Head of caudate nucleus (tissue), 42 donors: ENCODE measurements around the gene MEGF6.

Experiments
- DNase-seq, 42 donors: peaks; one replicate each; pipeline versions ENCODE4 v3.0.0 to v3.0.0-alpha.2; 2020 to 2021; ENCODE audit warnings: mixed read lengths in 7 of 42
- intact Hi-C: fragments of 100-400 bp; cut with DNase I; formaldehyde crosslinking; loops from one replicate; pipeline ENCODE4 v1.15.0; 2022

MEGF6 gene

DNA sequence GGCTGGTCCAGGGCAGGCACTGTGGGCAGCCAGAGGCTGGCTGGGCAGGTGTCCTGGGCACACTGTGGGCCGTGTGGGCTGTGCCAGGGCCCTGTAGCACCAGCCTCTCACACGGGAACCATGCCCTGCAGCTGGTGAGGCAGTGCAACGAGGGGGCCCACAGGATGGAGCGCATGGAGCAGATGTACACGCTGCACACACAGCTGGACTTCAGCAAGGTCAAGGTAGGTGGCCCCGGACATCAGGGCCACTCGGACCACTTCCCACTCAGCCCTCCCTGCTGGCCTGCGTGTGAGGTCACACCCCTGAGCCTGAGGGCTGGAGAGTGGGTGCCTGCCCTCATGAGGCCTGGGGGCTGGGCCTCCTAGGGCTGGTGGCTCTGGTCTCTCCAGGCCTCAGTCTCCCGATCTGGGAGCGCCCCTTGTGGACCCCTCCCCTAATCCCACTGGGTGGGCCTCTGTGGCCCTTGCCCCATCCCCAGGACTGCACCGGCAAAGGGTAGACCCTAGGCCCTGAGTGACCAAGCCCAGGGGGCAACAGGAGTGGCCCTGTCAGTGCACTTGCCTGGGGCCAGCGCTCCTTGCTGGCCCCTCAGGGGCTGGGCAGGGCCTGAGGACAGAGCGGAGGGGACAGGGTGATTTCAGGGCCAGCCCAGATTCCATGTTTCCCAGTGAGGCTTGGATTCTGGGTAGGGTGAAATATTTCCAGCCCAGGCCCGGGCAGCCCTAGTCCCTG lies 135.3 kb downstream of the MEGF6 start:
- no peak for DNase-seq
- intact Hi-C loops = no loop called here

GRCh38 chr1:3474421-3474820 lies 136.9 kb downstream of the MEGF6 start:
- no peak for DNase-seq
- intact Hi-C loops = no loop called here

- DNase-seq = no peak
- intact Hi-C loops = no loop called here
Measured at GRCh38 chr1:3474016-3474415, 137.3 kb downstream of the MEGF6 start.

DNA sequence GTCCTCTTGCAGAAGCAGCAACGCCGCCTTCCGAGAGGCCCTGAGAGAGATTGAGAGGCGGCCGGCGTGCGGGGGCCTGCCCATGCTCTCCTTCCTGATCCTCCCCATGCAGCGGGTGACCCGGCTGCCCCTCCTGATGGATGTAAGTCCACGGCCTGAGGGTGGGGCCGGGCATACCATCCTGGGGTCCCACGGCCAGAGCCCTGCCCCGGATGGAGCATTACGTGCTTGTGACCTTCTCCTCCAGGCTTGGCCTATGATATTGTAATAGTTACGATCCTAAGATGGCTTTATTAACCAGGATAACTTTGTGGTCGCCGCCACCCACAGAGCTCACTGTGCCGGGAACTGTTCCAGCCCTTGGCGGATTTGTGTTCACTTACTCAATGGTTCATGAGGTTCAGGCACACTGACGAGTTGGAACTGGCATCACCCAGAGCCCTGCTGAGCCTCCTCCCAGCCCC lies 137.9 kb downstream of the MEGF6 start:
- intact Hi-C loops = no loop called here
- DNase-seq = peak in 14 of 42 donors; percentile 23 to 59 (median 41)

DNA sequence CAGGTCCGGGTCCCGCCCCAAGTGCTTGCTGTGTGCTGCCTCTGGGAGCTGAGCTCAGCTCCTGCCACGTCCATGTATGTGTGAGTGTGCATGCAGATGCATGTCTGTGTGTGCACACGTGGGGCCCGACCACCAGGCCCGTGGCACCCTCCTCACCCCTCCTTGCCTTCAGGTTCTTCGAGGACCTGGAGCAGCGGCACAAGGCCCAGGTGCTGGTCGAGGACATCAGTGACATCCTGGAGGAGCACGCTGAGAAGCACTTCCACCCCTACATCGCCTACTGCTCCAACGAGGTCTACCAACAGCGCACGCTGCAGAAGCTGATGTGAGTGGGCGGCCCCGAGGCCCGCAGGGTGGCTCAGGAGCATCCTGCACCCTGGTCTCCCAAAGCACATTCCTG lies 138.4 kb downstream of the MEGF6 start:
- intact Hi-C loops = no loop called here
- peak in 23 of 42 donors; percentile 21 to 78 (median 39) for DNase-seq

GRCh38 chr1:3472088-3472850 lies 139.0 kb downstream of the MEGF6 start:
- intact Hi-C loops = no loop called here
- DNase-seq = no peak

DNA sequence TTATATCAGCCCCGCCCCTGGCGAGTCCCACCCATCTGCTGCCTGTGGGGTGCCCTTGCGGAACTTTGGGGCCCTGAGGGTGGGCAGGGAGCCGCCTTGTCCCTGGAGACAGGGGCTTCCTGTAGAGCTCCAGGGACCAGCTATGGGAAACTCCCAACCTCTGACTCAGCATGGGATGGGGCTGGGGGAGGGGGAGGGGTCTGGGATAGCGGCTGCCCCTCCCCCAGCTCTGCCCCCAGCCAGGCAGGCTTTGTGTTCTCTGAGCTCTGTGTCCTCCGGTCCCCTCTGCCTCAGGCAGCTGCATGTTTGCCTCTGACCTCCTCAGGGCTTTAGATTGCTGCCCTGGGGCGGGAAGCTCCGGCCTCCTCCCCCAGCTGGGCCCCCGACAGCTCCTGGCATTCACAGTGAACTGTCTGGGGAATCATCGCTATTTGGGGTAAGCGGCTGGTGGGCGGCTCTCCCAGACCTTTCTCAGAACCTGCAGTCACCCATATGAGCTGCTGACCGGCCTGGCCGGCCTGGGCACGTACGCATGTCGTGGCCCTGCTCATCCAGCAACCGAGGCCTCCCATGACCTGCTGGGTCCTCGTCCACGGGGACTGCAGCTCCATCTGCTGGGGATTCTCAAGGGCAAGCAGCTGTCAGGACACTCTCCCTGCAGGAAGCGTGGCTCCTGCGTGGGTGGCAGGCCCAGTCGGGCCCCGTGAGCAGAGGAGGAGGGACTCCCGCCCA lies 139.8 kb downstream of the MEGF6 start:
- intact Hi-C loops = no loop called here
- DNase-seq = peak in 30 of 42 donors; percentile 22 to 73 (median 47)

- intact Hi-C loops = no loop called here
- DNase-seq = no peak
Measured at GRCh38 chr1:3470650-3471355, 140.5 kb downstream of the MEGF6 start.

DNA sequence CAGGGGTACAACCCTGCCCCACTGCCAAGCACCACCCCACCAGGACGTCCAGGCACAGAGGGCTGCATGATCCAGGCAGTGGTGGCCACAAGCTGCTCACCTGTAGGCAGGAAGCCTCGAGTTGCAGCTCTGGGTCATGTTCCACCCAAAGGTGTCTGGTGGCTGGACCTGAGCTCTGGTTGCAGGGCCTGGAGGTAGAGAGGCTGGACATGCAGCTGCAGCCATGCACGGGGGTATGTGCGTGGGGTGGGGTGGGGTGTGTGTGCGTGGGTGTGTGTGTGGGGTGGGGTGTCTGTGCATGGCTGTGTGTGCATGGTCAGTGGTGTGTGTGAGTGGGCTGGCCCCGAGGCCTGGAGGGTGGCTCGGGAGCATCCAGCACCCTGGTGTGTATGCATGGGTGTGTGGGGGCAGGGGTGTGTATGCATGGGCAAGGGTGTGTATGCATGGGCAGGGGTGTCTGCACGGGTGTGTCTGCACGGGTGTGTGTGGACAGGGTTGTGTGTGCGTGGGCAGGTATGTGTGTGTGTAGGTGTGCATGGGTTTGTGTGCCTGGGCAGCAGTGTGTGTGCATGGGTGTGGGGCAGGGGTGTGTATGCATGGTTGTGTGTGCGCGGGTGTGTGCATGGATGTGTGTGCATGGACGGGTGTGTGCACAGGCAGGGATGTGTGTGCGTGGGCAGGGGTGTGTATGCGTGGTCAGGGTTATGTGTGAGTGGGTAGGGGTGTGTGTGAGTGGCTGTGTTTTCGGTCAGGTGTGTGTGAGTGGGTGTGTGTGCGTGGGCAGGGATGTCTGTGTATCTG lies 141.3 kb downstream of the MEGF6 start:
- no peak for DNase-seq
- intact Hi-C loops = no loop called here

GRCh38 chr1:3469104-3469848 lies 142.0 kb downstream of the MEGF6 start:
- intact Hi-C loops = no loop called here
- no peak for DNase-seq

DNA sequence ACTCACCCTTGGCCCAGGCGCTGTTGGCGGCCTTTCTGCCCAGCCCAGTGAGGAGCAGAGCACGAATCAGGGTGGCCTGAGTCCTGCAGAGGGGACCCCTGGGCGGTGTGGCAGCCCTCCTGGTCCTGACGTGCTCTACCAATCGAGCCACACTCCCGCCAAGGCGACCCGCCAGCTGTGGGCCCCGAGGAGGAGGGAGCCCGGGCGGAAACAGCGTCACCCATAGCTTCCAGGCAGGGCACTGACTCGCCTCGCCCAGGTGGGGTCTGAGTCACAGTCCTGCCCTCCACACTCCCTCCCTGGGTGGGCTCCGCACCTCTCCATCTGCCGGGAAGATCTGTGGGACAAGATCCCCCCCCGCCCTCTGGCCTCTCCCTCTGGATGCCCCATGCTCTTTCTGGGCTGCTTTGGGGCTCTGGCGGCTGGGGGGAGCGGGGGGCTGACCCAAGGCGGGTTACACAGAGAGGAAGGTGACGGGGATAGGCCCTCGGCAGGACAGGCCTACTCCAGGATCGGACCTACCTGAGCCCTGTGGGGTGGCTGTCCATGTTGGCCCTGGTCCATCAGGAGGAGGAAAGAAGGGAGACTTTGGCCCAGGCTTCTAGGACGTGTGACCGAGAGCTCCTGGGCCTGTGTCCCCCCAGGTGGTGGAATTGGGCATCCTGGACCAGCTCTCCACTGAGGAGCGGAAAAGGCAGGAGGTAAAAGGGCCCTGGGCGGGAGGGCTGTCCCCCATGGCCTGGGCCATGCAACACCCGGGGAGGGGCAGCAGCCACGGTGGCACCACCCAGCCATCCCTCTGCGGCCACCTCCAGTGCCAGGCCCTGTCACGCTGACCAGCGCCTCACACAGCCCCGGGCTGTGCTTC lies 142.8 kb downstream of the MEGF6 start:
- intact Hi-C loops = no loop called here
- no peak for DNase-seq

- intact Hi-C loops = no loop called here
- no peak for DNase-seq
Measured at GRCh38 chr1:3467096-3468036, 143.9 kb downstream of the MEGF6 start.

- intact Hi-C loops = no loop called here
- DNase-seq = no peak
Measured at GRCh38 chr1:3466366-3467075, 144.8 kb downstream of the MEGF6 start.

- DNase-seq = no peak
- intact Hi-C loops = no loop called here
Measured at GRCh38 chr1:3465935-3466321, 145.4 kb downstream of the MEGF6 start.
